ENCODE measurements around the gene P2RY2. TPM values are rescaled to one million over a fixed set of nuclear protein-coding genes. Genes with fewer than 3 reads are reported as not detected.
"Not testable (repeated sequence)": the region's sequence is repeated elsewhere in the genome, so short reads cannot be mapped to it uniquely, and the experiment has no call there.

Gene P2RY2
- total RNA-seq, 1 experiment from 2014 or later, result 1.2 TPM

GRCh38 chr11:73197348-73197747, 20.7 kb upstream of the P2RY2 start (continued):
- TF ChIP-seq, protein P1, sequence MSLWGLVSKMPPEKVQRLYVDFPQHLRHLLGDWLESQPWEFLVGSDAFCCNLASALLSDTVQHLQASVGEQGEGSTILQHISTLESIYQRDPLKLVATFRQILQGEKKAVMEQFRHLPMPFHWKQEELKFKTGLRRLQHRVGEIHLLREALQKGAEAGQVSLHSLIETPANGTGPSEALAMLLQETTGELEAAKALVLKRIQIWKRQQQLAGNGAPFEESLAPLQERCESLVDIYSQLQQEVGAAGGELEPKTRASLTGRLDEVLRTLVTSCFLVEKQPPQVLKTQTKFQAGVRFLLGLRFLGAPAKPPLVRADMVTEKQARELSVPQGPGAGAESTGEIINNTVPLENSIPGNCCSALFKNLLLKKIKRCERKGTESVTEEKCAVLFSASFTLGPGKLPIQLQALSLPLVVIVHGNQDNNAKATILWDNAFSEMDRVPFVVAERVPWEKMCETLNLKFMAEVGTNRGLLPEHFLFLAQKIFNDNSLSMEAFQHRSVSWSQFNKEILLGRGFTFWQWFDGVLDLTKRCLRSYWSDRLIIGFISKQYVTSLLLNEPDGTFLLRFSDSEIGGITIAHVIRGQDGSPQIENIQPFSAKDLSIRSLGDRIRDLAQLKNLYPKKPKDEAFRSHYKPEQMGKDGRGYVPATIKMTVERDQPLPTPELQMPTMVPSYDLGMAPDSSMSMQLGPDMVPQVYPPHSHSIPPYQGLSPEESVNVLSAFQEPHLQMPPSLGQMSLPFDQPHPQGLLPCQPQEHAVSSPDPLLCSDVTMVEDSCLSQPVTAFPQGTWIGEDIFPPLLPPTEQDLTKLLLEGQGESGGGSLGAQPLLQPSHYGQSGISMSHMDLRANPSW (CRISPR knock-in tag; conservative IDR thresholded peaks at IDR 0.05; ENCODE audit: low read depth), result no peak
- TF ChIP-seq AFF4 (CRISPR knock-in tag; IDR thresholded peaks at IDR 0.05; ENCODE audit: borderline replicate concordance) (no peak), TEAD4 (CRISPR knock-in tag; IDR thresholded peaks at IDR 0.05) (no peak), ZNF121 (CRISPR knock-in tag; IDR thresholded peaks at IDR 0.05) (no peak), FOXJ3 (CRISPR knock-in tag; IDR thresholded peaks at IDR 0.05; ENCODE audit: borderline replicate concordance) (no peak), CTCF (IDR thresholded peaks at IDR 0.05) (no peak), E2F4 (CRISPR knock-in tag; IDR thresholded peaks at IDR 0.05; ENCODE audit: borderline replicate concordance, low read depth) (no peak), ZSCAN18 (CRISPR knock-in tag; IDR thresholded peaks at IDR 0.05) (no peak), NFATC4 (CRISPR knock-in tag; IDR thresholded peaks at IDR 0.05) (no peak)
- TF ChIP-seq, protein P2, sequence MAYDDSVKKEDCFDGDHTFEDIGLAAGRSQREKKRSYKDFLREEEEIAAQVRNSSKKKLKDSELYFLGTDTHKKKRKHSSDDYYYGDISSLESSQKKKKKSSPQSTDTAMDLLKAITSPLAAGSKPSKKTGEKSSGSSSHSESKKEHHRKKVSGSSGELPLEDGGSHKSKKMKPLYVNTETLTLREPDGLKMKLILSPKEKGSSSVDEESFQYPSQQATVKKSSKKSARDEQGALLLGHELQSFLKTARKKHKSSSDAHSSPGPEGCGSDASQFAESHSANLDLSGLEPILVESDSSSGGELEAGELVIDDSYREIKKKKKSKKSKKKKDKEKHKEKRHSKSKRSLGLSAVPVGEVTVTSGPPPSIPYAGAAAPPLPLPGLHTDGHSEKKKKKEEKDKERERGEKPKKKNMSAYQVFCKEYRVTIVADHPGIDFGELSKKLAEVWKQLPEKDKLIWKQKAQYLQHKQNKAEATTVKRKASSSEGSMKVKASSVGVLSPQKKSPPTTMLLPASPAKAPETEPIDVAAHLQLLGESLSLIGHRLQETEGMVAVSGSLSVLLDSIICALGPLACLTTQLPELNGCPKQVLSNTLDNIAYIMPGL (CRISPR knock-in tag; IDR thresholded peaks at IDR 0.05), result no peak
- TF ChIP-seq, protein P3, sequence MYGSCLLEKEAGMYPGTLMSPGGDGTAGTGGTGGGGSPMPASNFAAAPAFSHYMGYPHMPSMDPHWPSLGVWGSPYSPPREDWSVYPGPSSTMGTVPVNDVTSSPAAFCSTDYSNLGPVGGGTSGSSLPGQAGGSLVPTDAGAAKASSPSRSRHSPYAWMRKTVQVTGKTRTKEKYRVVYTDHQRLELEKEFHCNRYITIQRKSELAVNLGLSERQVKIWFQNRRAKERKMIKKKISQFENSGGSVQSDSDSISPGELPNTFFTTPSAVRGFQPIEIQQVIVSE (CRISPR knock-in tag; IDR thresholded peaks at IDR 0.05; ENCODE audit: borderline replicate concordance), result no peak

DNA sequence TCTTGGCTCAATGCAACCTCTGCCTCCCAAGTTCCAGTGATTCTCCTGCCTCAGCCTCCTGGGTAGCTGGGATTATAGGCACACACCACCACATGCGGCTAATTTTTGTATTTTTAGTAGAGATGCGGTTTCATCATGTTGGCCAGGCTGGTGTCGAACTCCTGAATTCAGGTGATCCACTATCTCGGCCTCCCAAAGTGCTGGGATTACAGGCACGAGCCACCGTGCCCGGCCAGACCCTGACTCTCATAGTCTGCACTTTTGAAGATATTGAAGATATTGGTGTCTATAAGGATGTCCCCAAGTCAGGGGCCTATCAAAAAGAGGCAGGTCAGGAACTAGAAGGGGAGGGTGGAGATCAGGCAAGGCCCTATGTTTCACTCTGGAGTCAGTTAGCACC, 20.3 kb upstream of the P2RY2 start:
- CTCF ChIA-PET; H3K4me3 Mint-ChIP-seq; ATAC-seq; H3K36me3 Mint-ChIP-seq; H3K9me3 Mint-ChIP-seq; H3K27ac Mint-ChIP-seq; H3K27me3 Mint-ChIP-seq (ENCODE audit: low read depth); POLR2A ChIA-PET: not testable (repeated sequence)
- peak; percentile 1 for DNase-seq (ENCODE audit: low spot score)
- H3K4me1 Mint-ChIP-seq, result peaks cover 27% of the 10 kb centered on the region

All from WTC11 (cell line).